H1 (cell line): Measurements from ENCODE around the gene AK5. TPM values are rescaled to one million over a fixed set of nuclear protein-coding genes. Genes with fewer than 3 reads are reported as not detected.

Experiments
- CTCF ChIA-PET: fragments of 300-600 bp; sonication (Branson Sonifier 250); formaldehyde crosslinking; loops from one replicate; lab custom pipeline; 2021; ENCODE audit not compliant: partially characterized antibody; lab: Charles Lee
- POLR2A ChIA-PET: fragments of 300-600 bp; sonication (Branson Sonifier 250); formaldehyde crosslinking; loops from one replicate; lab custom pipeline; 2021; ENCODE audit warnings: inconsistent platforms; ENCODE audit not compliant: partially characterized antibody; lab: Charles Lee
- DNase-seq, 2 experiments: peaks; one replicate each; pipeline versions ENCODE4 v3.0.0 to v3.0.0-alpha.2; 2010 to 2022; ENCODE audit warnings: low spot score in 2 of 2, low read depth in 1 of 2, mixed read lengths in 1 of 2
- FAIRE-seq: peaks from 2 replicates; lab custom pipeline; 2011; peaks lifted over from hg19 to GRCh38; lab: Jason Lieb, UNC
- H2AFZ ChIP-seq: 2 replicates; pipeline ENCODE4 v1.8.1; 2012; ENCODE audit warnings: low read length, inconsistent platforms
- H2AK5ac ChIP-seq: 2 replicates; pipeline ENCODE4 v1.6.1; 2013; ENCODE audit warnings: low read depth, low read length
- H2BK120ac ChIP-seq: replicated peaks from 2 replicates; pipeline ENCODE3; 2013; ENCODE audit warnings: low read depth, low read length, inconsistent platforms
- H2BK12ac ChIP-seq: 2 replicates; pipeline ENCODE4 v1.6.1; 2013; ENCODE audit warnings: low read depth, low read length
- H2BK15ac ChIP-seq: 2 replicates; pipeline ENCODE4 v1.6.1; 2013; ENCODE audit warnings: low read length
- H2BK20ac ChIP-seq: 2 replicates; pipeline ENCODE4 v1.6.1; 2013; ENCODE audit warnings: low read length
- H2BK5ac ChIP-seq: 2 replicates; pipeline ENCODE4 v1.6.1; 2013; ENCODE audit warnings: low read depth, low read length
- H3K14ac ChIP-seq: 2 replicates; pipeline ENCODE4 v1.6.1; 2013; ENCODE audit warnings: inconsistent platforms; ENCODE audit not compliant: insufficient read length
- H3K18ac ChIP-seq: 2 replicates; pipeline ENCODE4 v1.6.1; 2013; ENCODE audit warnings: low read length; ENCODE audit errors: extremely low read depth
- H3K23ac ChIP-seq: 2 replicates; pipeline ENCODE4 v1.6.1; 2013; ENCODE audit warnings: inconsistent platforms; ENCODE audit not compliant: insufficient read length
- H3K23me2 ChIP-seq: 2 replicates; pipeline ENCODE4 v1.6.1; 2013; ENCODE audit warnings: low read depth, low read length
- H3K27ac ChIP-seq: 2 replicates; pipeline ENCODE4 v1.6.1; 2011; ENCODE audit warnings: low read depth, low read length, inconsistent platforms
- H3K27me3 ChIP-seq, 4 experiments: replicated peaks in 1 of 4; 1 replicate in 1 of 4; 2 replicates in 3 of 4; pipeline versions ENCODE4 v1.6.1 to v1.8.1; 2011 to 2013; ENCODE audit warnings: low read length in 3 of 4, mild to moderate bottlenecking in 3 of 4, inconsistent platforms in 2 of 4, mixed read lengths in 2 of 4, moderate library complexity in 1 of 4; ENCODE audit not compliant: control insufficient read depth in 3 of 4, insufficient read depth in 3 of 4; ENCODE audit errors: extremely low read depth in 1 of 4
- H3K36me3 ChIP-seq, 4 experiments: 2 replicates each; pipeline versions ENCODE4 v1.6.1 to v1.8.1; 2011 to 2013; ENCODE audit warnings: mild to moderate bottlenecking in 4 of 4, low read length in 3 of 4, moderate library complexity in 2 of 4, control low read depth in 1 of 4, inconsistent platforms in 1 of 4; ENCODE audit not compliant: insufficient read depth in 4 of 4, control insufficient read depth in 2 of 4
- H3K4ac ChIP-seq: replicated peaks from 2 replicates; pipeline ENCODE3; 2013; ENCODE audit warnings: low read length, low read depth, mixed read lengths, inconsistent platforms; ENCODE audit not compliant: insufficient read length
- H3K4me1 ChIP-seq, 4 experiments: replicated peaks in 1 of 4; 1 replicate in 1 of 4; 2 replicates in 3 of 4; pipeline versions ENCODE4 v1.6.1 to v1.8.1; 2011 to 2013; ENCODE audit warnings: low read length in 3 of 4, inconsistent platforms in 2 of 4, mixed read lengths in 1 of 4; ENCODE audit not compliant: insufficient read depth in 4 of 4, control insufficient read depth in 3 of 4
- H3K4me2 ChIP-seq, 2 experiments: 2 replicates each; pipeline versions ENCODE4 v1.6.1 to v1.8.1; 2011 to 2013; ENCODE audit warnings: low read depth in 2 of 2, low read length in 2 of 2, control low read depth in 1 of 2, inconsistent platforms in 1 of 2, mild to moderate bottlenecking in 1 of 2; ENCODE audit not compliant: insufficient read depth in 1 of 2
- H3K4me3 ChIP-seq, 4 experiments: fragments of 200-600, 300-600 bp in 1 of 4; sonication (generic), shearing (Covaris generic), sonication (Bioruptor Twin) in 1 of 4; 2 replicates each; pipeline versions ENCODE4 v1.5.1 to v1.8.1; 2011 to 2016; ENCODE audit warnings: low read length in 4 of 4, low read depth in 3 of 4, control low read depth in 2 of 4, inconsistent platforms in 2 of 4, mild to moderate bottlenecking in 2 of 4, mixed read lengths in 1 of 4, moderate library complexity in 1 of 4; ENCODE audit not compliant: insufficient read depth in 2 of 4; ENCODE audit errors: extremely low read depth in 1 of 4
- H3K56ac ChIP-seq: replicated peaks from 2 replicates; pipeline ENCODE3; 2013; ENCODE audit warnings: low read depth, mild to moderate bottlenecking, mixed read lengths, low read length, inconsistent platforms; ENCODE audit not compliant: insufficient read length
- H3K79me1 ChIP-seq: 2 replicates; pipeline ENCODE4 v1.6.1; 2013; ENCODE audit warnings: low read depth, low read length, control low read depth
- H3K79me2 ChIP-seq, 2 experiments: 2 replicates each; pipeline versions ENCODE4 v1.6.1 to v1.8.1; 2012 to 2013; ENCODE audit warnings: low read length in 2 of 2, mild to moderate bottlenecking in 2 of 2, inconsistent platforms in 1 of 2; ENCODE audit not compliant: insufficient read depth in 2 of 2, control insufficient read depth in 1 of 2
- H3K9ac ChIP-seq, 4 experiments: replicated peaks in 1 of 4; 1 replicate in 1 of 4; 2 replicates in 3 of 4; pipeline versions ENCODE4 v1.6.1 to v1.8.1; 2011 to 2013; ENCODE audit warnings: low read depth in 3 of 4, low read length in 3 of 4, control low read depth in 2 of 4, mild to moderate bottlenecking in 2 of 4, moderate library complexity in 2 of 4, inconsistent platforms in 1 of 4; ENCODE audit errors: extremely low read depth in 1 of 4
- H3K9me3 ChIP-seq, 2 experiments: 2 replicates each; pipeline versions ENCODE4 v1.6.1 to v1.8.1; 2012 to 2013; ENCODE audit warnings: mild to moderate bottlenecking in 2 of 2, moderate library complexity in 2 of 2, control low read depth in 1 of 2, inconsistent platforms in 1 of 2, low read depth in 1 of 2, low read length in 1 of 2, mixed read lengths in 1 of 2; ENCODE audit not compliant: insufficient read depth in 2 of 2
- H4K20me1 ChIP-seq, 2 experiments: replicated peaks in 1 of 2; 2 replicates each; pipeline versions ENCODE3 to v1.8.1; 2011 to 2013; ENCODE audit warnings: inconsistent platforms in 2 of 2, low read length in 2 of 2, mild to moderate bottlenecking in 1 of 2; ENCODE audit not compliant: insufficient read depth in 2 of 2, control insufficient read depth in 1 of 2
- H4K5ac ChIP-seq: 2 replicates; pipeline ENCODE4 v1.6.1; 2013; ENCODE audit warnings: low read length, low read depth, mixed read lengths, inconsistent platforms; ENCODE audit not compliant: insufficient read length
- H4K8ac ChIP-seq: 2 replicates; pipeline ENCODE4 v1.8.0; 2013; ENCODE audit warnings: mild to moderate bottlenecking, moderate library complexity, low read length, inconsistent platforms; ENCODE audit not compliant: insufficient read depth; ENCODE audit errors: extremely low read depth
- H4K91ac ChIP-seq: replicated peaks from 2 replicates; pipeline ENCODE3; 2013; ENCODE audit warnings: low read length, mixed read lengths, inconsistent platforms; ENCODE audit not compliant: insufficient read length
- BACH1 ChIP-seq: IDR thresholded peaks from 2 replicates; pipeline ENCODE4 v1.6.1; 2012; ENCODE audit warnings: low read length, improper control_type of control experiment
- BCL11A ChIP-seq, 2 experiments: IDR thresholded peaks; one replicate each; pipeline ENCODE4 v1.6.1; 2011; ENCODE audit warnings: low read depth in 2 of 2, low read length in 2 of 2, mild to moderate bottlenecking in 2 of 2
- JUND ChIP-seq: IDR thresholded peaks from 2 replicates; pipeline ENCODE4 v1.6.1; 2011; ENCODE audit warnings: mild to moderate bottlenecking, improper control_type of control experiment, low read length
- MAFK ChIP-seq: IDR thresholded peaks from 2 replicates; pipeline ENCODE4 v1.6.1; 2012; ENCODE audit warnings: low read depth, mild to moderate bottlenecking, improper control_type of control experiment, low read length
- WGBS, 2 experiments: shearing (Covaris generic) in 1 of 2; methylation state at CpG; one replicate each; pipeline versions ENCODE4 v1.1.6 to v1.1.7; 2013 to 2015; ENCODE audit warnings: low lambda C conversion rate in 2 of 2, mixed read lengths in 2 of 2, inconsistent platforms in 1 of 2, low coverage in 1 of 2, missing lambda C conversion rate in 1 of 2; ENCODE audit not compliant: insufficient replicate concordance in 2 of 2, insufficient coverage in 1 of 2, insufficient read length in 1 of 2; ENCODE audit errors: extremely low coverage in 1 of 2, missing lambda C conversion rate in 1 of 2; 5-methylcytosine and 5-hydroxymethylcytosine counted together
- polyA plus RNA-seq, 7 experiments: library from polyadenylated mRNA; depleted of rRNA in 3 of 7; stranded (reverse) in 5 of 7; unstranded in 2 of 7; fragments of >200 nt in 5 of 7; fragments of 200-250 nt in 2 of 7; gene quantifications; 1 replicate in 5 of 7; 2 replicates in 1 of 7; 4 replicates in 1 of 7; pipeline versions ENCODE4 v1.2.1 to v1.2.3, GENCODE V29; 2011 to 2013; ENCODE audit warnings: missing spikeins in 2 of 7, mixed read lengths in 2 of 7
- total RNA-seq: library from RNA; stranded (reverse); fragmentation: NEBNext Ultra II Directional; extraction: Animal tissue kit (Norgen Biotek cat#: 25700); gene quantifications from 2 replicates; pipeline ENCODE4 v1.2.1, GENCODE V29; 2021

Gene AK5
- total and polyA plus RNA-seq, 2 of the 8 experiments (the other 6 are each of a cell fraction or from before 2014, with no cell fraction given), result 2.0 to 7.1 TPM

- no peak overlapping the region for H3K4ac ChIP-seq
- no peaks in the 10 kb centered on the region for H3K9me3 ChIP-seq
- ChIA-PET POLR2A (interaction anchor here (0.8 kb wide), 1 partner anchor 40 kb away, joined by 3 read pairs; the partner anchor contains the start of gene AK5), CTCF (interaction anchor here (0.8 to 2.3 kb wide), 3 partner anchors 9 to 782 kb away, joined by 3 to 6 read pairs (median 3); no protein-coding TSS in a partner anchor)
- H2BK5ac ChIP-seq, result no peak overlapping the region
- H4K91ac ChIP-seq, result no peak overlapping the region
- peaks cover 0 to 3% (median 0%) of the 10 kb centered on the region in 4 experiments; a peak in 2 of 7 replicates for H3K4me1 ChIP-seq
- TF ChIP-seq MAFK (peak; percentile 92), JUND (0 out of 2 replicates have a peak, but pooled peaks have one; percentile 21), BACH1 (peak; percentile 94), BCL11A (IDR thresholded peaks at IDR 0.05; ENCODE audit: low read depth in 2 of 2, low read length in 2 of 2) (no peak)
- no peak overlapping the region for H2BK20ac ChIP-seq
- H3K4me3 ChIP-seq, result no peak overlapping the region
- WGBS, 2 experiments, result 69% methylated on average over 6 of the region's 6 CpGs; no CpG with 5 or more reads in 1 of the 2 experiments
- H2AK5ac ChIP-seq, result no peak overlapping the region
- H3K18ac ChIP-seq, result no peak overlapping the region
- no peak overlapping the region for H3K14ac ChIP-seq
- no peaks in the 10 kb centered on the region for H3K79me2 ChIP-seq
- no peaks in the 10 kb centered on the region for H3K79me1 ChIP-seq
- peak overlapping the region in 1 of 4 experiments; percentile 34; a peak in 1 of 7 replicates for H3K9ac ChIP-seq
- H3K23me2 ChIP-seq, result no peaks in the 10 kb centered on the region
- no peak overlapping the region for H2BK120ac ChIP-seq
- no peaks in the 10 kb centered on the region for H4K20me1 ChIP-seq
- no peak overlapping the region for H3K27ac ChIP-seq
- no peaks in the 10 kb centered on the region for H3K27me3 ChIP-seq
- no peak overlapping the region for H2BK15ac ChIP-seq
- no peak overlapping the region for H3K4me2 ChIP-seq
- H2BK12ac ChIP-seq, result no peak overlapping the region
- no peak overlapping the region for H4K5ac ChIP-seq
- no peak overlapping the region for H4K8ac ChIP-seq
- H3K23ac ChIP-seq, result no peak overlapping the region
- peak in 1 of 2 experiments; percentile 9 for DNase-seq
- H2AFZ ChIP-seq, result peak overlapping the region; percentile 76
- H3K56ac ChIP-seq, result no peak overlapping the region
- H3K36me3 ChIP-seq, result no peaks in the 10 kb centered on the region; a peak in 1 of 8 replicates
- FAIRE-seq, result no peak
These were observed 40.5 kb downstream of the AK5 start for GRCh38 chr1:77322061-77322900.
